MCF 10A (cell line): ENCODE data around the gene ITGA11. TPM values are rescaled to one million over a fixed set of nuclear protein-coding genes. Genes with fewer than 3 reads are reported as not detected.
A peak's percentile ranks its signal among the peaks of the same experiment; 100 is the strongest.

ENCODE experiments used
- BruUV-seq: library from RNA; stranded (reverse); fragments of 400-500 nt; replicated peaks from 2 replicates; lab custom pipeline; 2021; lab: Mats Ljungman, UMichigan
- CTCF ChIA-PET: fragments of 300-600 bp; sonication (Branson Sonifier 250); formaldehyde crosslinking; extraction: SDS; loops from one replicate; lab custom pipeline; 2021; ENCODE audit warnings: antibody characterized with exemption, inconsistent platforms; lab: Yijun Ruan, JAX
- POLR2A ChIA-PET: fragments of 300-600, 350-650 bp; sonication (Branson Sonifier 250); formaldehyde crosslinking; extraction: SDS; loops from one replicate; lab custom pipeline; 2020; ENCODE audit warnings: antibody characterized with exemption, inconsistent platforms; lab: Yijun Ruan, JAX
- DNase-seq: peaks from one replicate; pipeline ENCODE4 v3.0.0-alpha.2; 2018; ENCODE audit not compliant: unreplicated experiment
- H3K27ac Mint-ChIP-seq: one replicate; pipeline ENCODE4 v1.8.0; 2022; ENCODE audit warnings: mild to moderate bottlenecking, low read depth, mixed read lengths; ENCODE audit not compliant: unreplicated experiment
- H3K27me3 Mint-ChIP-seq: one replicate; pipeline ENCODE4 v1.8.0; 2022; ENCODE audit warnings: mixed read lengths; ENCODE audit not compliant: insufficient read depth, unreplicated experiment
- H3K36me3 Mint-ChIP-seq: one replicate; pipeline ENCODE4 v1.8.0; 2022; ENCODE audit warnings: mild to moderate bottlenecking, moderate library complexity, mixed read lengths; ENCODE audit not compliant: insufficient read depth, unreplicated experiment
- H3K4me1 Mint-ChIP-seq: one replicate; pipeline ENCODE4 v1.8.0; 2022; ENCODE audit warnings: mixed read lengths; ENCODE audit not compliant: insufficient read depth, unreplicated experiment
- H3K4me3 Mint-ChIP-seq: one replicate; pipeline ENCODE4 v1.8.0; 2022; ENCODE audit warnings: mild to moderate bottlenecking, moderate library complexity, mixed read lengths; ENCODE audit not compliant: unreplicated experiment
- H3K9me3 Mint-ChIP-seq: one replicate; pipeline ENCODE4 v1.8.0; 2022; ENCODE audit warnings: mixed read lengths; ENCODE audit not compliant: unreplicated experiment
- CTCF ChIP-seq: fragments of 200-600 bp; IDR thresholded peaks from one replicate; pipeline ENCODE4 v1.8.0; 2022; ENCODE audit warnings: antibody characterized with exemption, mild to moderate bottlenecking; ENCODE audit not compliant: unreplicated experiment
- intact Hi-C: fragments of 100-400 bp; cut with micrococcal nuclease; formaldehyde crosslinking; loops from 2 replicates; pipeline ENCODE4 v1.14.1; 2022
- total RNA-seq: library from RNA; stranded (reverse); gene quantifications from 2 replicates; pipeline ENCODE4 v1.2.3, GENCODE V29; 2022

Gene ITGA11
- total RNA-seq, 1 experiment from 2014 or later: 0.19 TPM

- CTCF ChIA-PET: interaction anchor here (0.5 to 4.5 kb wide), 28 partner anchors 11 to 1909 kb away, joined by 3 to 97 read pairs (median 6); no protein-coding TSS in a partner anchor
- POLR2A ChIA-PET: interaction anchor here (0.7 to 3.2 kb wide), 10 partner anchors 12 to 367 kb away, joined by 3 to 39 read pairs (median 4); no protein-coding TSS in a partner anchor
- intact Hi-C loops: loop anchor here (2.0 kb wide), 2 partner anchors 65 to 617 kb away; no protein-coding TSS in a partner anchor
- no peaks in the 10 kb centered on the region for H3K27me3 Mint-ChIP-seq
- H3K4me3 Mint-ChIP-seq: no peak overlapping the region
- TF ChIP-seq CTCF: no peak
- BruUV-seq: no TSS peak
- H3K4me1 Mint-ChIP-seq: peaks cover 19% of the 10 kb centered on the region
- DNase-seq: no peak
- H3K36me3 Mint-ChIP-seq: no peaks in the 10 kb centered on the region
- H3K9me3 Mint-ChIP-seq: no peaks in the 10 kb centered on the region
- H3K27ac Mint-ChIP-seq: no peak overlapping the region
Observed at GRCh38 chr15:68307131-68307928, 124.6 kb downstream of the ITGA11 start.

GRCh38 chr15:68305420-68305871 lies 126.5 kb downstream of the ITGA11 start:
- no peak for TF ChIP-seq CTCF
- peaks cover 10% of the 10 kb centered on the region for H3K36me3 Mint-ChIP-seq
- ChIA-PET POLR2A (interaction anchor here (0.6 to 3.2 kb wide), 6 partner anchors 10 to 52 kb away, joined by 3 to 39 read pairs (median 8); partner anchors contain the start of gene FEM1B), CTCF (interaction anchor here (0.7 to 4.5 kb wide), 18 partner anchors 9 to 620 kb away, joined by 3 to 97 read pairs (median 4); no protein-coding TSS in a partner anchor)
- H3K27me3 Mint-ChIP-seq: no peaks in the 10 kb centered on the region
- H3K27ac Mint-ChIP-seq: peak overlapping the region; percentile 36
- no peak for DNase-seq
- peaks cover 19% of the 10 kb centered on the region for H3K4me1 Mint-ChIP-seq
- no peak overlapping the region for H3K4me3 Mint-ChIP-seq
- intact Hi-C loops: no loop called here
- H3K9me3 Mint-ChIP-seq: no peaks in the 10 kb centered on the region
- no TSS peak for BruUV-seq

GRCh38 chr15:68304589-68305337 lies 127.2 kb downstream of the ITGA11 start:
- POLR2A ChIA-PET: interaction anchor here (0.6 to 3.2 kb wide), 9 partner anchors 10 to 69 kb away, joined by 3 to 39 read pairs (median 4); partner anchors contain the start of gene FEM1B
- no peak overlapping the region for H3K4me3 Mint-ChIP-seq
- intact Hi-C loops: no loop called here
- DNase-seq: no peak
- CTCF ChIA-PET: interaction anchor here (0.5 to 4.5 kb wide), 15 partner anchors 8 to 1495 kb away, joined by 3 to 97 read pairs (median 3); no protein-coding TSS in a partner anchor
- H3K36me3 Mint-ChIP-seq: peaks cover 16% of the 10 kb centered on the region
- peak overlapping the region; percentile 36 for H3K27ac Mint-ChIP-seq
- peaks cover 19% of the 10 kb centered on the region for H3K4me1 Mint-ChIP-seq
- H3K27me3 Mint-ChIP-seq: no peaks in the 10 kb centered on the region
- TF ChIP-seq CTCF: no peak
- H3K9me3 Mint-ChIP-seq: no peaks in the 10 kb centered on the region
- BruUV-seq: no TSS peak
